HuH-7.5 (cell line): Measurements from ENCODE around the gene CCDC184.
A peak's percentile ranks its signal among the peaks of the same experiment; 100 is the strongest.
"Not testable (repeated sequence)": the region's sequence is repeated elsewhere in the genome, so short reads cannot be mapped to it uniquely, and the experiment has no call there.

Experiments
- DNase-seq: peaks from one replicate; pipeline ENCODE4 v3.0.0; 2011; ENCODE audit warnings: low spot score

Gene CCDC184

GRCh38 chr12:48183091-48183875 is at the start of gene CCDC184:
Gene CCDC184, plus strand, starts transcription at chr12:48183644. Its CDS starts 479 bp downstream, at chr12:48184123.
- DNase-seq, result peak; percentile 49

DNA sequence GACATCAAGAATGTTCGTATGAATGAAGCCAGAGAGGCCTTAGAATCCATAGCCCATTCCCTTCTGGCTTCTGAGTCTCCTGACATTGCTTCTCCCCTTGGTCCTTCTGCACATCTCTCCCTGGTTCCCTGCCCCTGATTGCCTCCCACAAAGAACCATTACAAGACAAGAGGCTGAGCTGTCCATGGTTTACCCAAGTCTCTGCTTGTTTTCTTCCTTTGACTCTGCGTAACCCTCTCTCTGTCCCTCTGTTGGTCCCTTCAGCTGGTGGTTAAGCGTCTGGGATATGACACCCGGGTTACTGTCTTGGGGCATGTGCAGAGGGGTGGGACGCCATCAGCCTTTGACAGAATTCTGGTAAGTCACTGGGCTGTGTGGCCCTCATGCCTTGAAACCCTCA is 48.4 kb upstream of the CCDC184 start:
- no peak for DNase-seq

- DNase-seq, result no peak
These were observed 40.4 kb upstream of the CCDC184 start for GRCh38 chr12:48142818-48143674.

DNA sequence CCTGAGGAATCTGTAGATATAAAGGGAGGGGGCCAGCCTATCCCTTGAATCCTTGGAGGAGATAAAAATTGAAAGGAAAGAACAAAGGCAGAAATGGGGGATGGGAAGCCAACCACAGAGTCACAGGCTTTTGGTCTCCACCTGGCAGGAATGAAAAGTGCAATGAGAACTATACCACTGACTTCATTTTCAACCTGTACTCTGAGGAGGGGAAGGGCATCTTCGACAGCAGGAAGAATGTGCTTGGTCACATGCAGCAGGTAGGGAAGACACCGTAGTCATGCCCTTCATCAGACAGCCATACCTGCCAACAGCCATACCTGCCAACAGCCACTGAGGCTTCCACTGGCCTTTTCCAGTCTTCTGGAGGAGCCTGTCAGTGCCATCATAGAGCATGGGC is 39.5 kb upstream of the CCDC184 start:
- DNase-seq, result no peak

DNA sequence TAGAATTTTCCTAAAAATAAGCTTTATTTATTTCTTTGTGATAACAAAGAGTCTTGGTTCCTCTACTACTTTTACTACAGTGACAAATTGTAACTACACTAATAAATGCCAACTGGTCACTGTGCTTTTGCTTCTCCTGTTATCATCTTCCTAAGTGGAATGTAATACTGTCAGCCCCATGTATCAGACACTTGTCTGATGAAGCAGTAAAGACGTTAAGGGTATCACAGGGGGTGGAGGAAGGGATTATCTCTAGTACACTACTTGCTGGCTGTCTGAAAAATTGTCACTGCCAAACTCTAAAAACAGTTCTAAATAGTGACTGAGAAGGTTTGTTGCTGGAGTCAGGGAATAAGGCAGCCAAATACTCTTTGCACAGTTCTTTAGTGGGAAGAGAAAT is 37.5 kb upstream of the CCDC184 start:
- no peak for DNase-seq

DNA sequence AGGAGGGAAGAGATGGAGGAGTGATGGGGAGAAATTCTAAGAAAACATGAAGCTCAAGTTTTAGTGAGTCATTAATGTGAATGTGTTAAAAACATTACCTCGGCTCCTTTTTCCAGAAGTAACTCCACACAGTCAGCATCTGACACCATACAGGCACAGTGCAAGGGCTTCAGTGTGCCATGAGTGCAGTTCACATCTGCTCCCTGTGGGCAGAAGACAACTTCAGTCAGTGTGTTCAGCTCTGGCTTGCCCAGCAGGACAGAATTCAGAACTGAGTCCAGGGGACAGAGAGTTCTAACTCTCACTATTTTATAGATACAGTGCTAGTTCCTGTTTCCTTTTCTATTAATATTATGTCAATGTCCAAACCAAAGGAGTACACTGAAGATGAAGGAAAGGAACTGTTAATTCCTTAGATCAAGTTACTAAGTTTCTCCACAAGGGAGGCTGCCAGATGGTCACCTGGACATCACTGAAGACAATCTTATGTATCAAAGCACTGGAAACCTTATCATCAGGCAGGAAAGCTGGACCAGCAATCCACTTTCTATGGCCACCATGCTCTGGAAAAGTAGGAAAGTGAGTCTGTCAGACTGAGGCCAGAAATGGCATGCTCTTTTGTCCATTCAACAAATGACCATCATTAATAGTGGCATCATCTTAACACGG is 32.2 kb upstream of the CCDC184 start:
- DNase-seq, result no peak

DNA sequence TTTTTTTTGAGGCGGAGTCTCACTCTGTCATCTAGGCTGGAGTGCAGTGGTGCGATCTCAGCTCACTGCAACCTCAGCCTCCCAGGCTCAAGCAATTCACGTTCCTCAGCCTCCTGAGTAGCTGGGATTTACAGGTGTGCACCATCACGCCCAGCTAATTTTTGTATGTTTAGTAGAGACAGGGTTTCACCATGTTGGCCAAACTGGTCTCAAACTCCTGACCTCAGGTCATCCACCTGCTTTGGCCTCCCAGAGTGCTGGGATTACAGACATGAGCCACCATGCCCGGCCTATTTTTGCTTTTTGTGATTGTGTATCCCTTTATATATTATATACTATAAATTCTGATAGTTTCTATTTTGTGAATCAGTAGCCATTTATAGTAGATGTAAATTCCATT is 27.7 kb upstream of the CCDC184 start:
- DNase-seq, result not testable (repeated sequence)

- DNase-seq, result no peak
These were observed 26.8 kb upstream of the CCDC184 start for GRCh38 chr12:48156652-48157017.

- DNase-seq, result peak; percentile 86
These were observed 26.2 kb upstream of the CCDC184 start, which contains the start of gene ASB8 for GRCh38 chr12:48157018-48157888. Gene ASB8, minus strand, starts transcription at chr12:48157515. Its CDS starts 4,019 bp downstream, at chr12:48153496.

- DNase-seq, result no peak
These were observed 25.5 kb upstream of the CCDC184 start for GRCh38 chr12:48157889-48158370.

DNA sequence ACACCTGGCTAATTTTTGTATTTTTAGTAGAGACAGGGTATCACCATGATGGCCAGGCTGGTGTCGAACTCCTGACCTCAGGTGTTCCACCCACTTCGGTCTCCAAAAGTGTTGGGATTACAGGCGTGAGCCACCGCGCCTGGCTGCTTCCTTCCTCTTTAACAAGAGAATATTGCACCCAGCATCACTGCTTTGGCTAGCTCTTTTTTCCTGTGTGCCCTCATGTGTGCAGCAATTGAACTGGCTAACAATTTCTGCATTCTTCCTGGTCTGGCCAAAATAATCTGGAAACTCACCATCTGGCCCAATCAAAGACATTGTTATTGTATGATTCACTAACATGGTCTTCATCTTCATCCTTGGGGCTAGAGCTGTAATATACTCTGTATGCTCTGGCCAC is 23.4 kb upstream of the CCDC184 start:
- DNase-seq, result no peak

DNA sequence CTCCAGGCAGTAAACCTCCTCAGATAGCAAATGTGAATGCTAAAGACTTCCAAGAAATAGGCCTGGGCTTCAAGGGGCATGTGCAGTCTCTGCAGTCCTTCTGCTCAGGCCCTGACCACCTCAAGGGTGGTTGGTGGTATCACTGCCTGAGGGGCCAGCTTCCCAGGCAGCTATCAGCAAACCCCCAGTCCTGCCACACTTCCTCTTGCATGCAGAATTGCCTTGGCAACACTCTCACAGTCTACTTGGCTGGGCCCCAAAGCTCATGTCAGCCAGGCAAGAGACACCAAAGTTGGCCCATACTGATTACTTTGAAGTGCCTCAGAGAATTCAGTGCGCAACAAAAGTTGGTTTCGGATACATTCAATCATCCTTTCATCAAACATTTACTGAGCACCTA is 22.6 kb upstream of the CCDC184 start:
- DNase-seq, result no peak

GRCh38 chr12:48163150-48163747 is 20.2 kb upstream of the CCDC184 start:
- no peak for DNase-seq

- no peak for DNase-seq
These were observed 19.0 kb upstream of the CCDC184 start for GRCh38 chr12:48164451-48164850.

GRCh38 chr12:48165089-48165981 is 18.1 kb upstream of the CCDC184 start:
- peak; percentile 50 for DNase-seq

DNA sequence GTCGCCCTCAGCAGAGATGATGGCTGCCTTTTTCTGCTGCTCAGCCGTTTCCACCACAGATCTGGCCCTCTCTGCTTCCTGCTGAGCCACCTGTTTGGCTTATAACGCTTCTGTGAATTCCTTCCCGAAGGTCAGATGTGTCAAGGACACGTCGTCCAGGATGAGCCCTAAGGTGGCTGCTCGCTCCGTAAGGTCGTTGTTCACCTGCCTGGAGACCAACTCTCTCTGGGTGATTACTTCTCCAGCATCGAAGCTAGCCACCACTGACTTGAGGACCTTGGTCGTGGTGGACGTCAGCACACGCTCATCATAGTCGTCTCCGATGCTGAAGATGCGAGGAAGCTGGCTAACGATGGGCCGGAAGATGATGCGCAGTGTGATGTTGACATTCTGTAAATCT is 14.4 kb upstream of the CCDC184 start:
- no peak for DNase-seq

- no peak for DNase-seq
These were observed 7.6 kb upstream of the CCDC184 start for GRCh38 chr12:48175613-48176416.

GRCh38 chr12:48176417-48176751 is 7.1 kb upstream of the CCDC184 start:
- no peak for DNase-seq

- DNase-seq, result no peak
These were observed 5.5 kb upstream of the CCDC184 start for GRCh38 chr12:48177982-48178381.
